GM12878 (cell line): ENCODE measurements around the gene DYDC2. TPM values are rescaled to one million over a fixed set of nuclear protein-coding genes. Genes with fewer than 3 reads are reported as not detected.

Experiments used
- ATAC-seq: fragments of 200-7000 bp; cut with Tn5 transposase; 3 replicates; pipeline ENCODE4 v1.9.1; 2020; ENCODE audit warnings: mild to moderate bottlenecking, moderate library complexity
- BruUV-seq: library from RNA; stranded (reverse); fragments of 400-500 nt; replicated peaks from 2 replicates; lab custom pipeline; 2021; lab: Mats Ljungman, UMichigan
- CTCF ChIA-PET: fragments of 300-600 bp; sonication (Branson Sonifier 250); formaldehyde crosslinking; extraction: SDS; loops from one replicate; lab custom pipeline; 2021; ENCODE audit warnings: inconsistent platforms; lab: Yijun Ruan, JAX
- POLR2A ChIA-PET: fragments of 350-600 bp; formaldehyde crosslinking; extraction: SDS; loops from one replicate; lab custom pipeline; 2021; ENCODE audit warnings: inconsistent platforms; lab: Charles Lee
- RAD21 ChIA-PET: fragments of 300-600 bp; sonication (Branson Sonifier 250); formaldehyde crosslinking; loops from one replicate; lab custom pipeline; 2023; ENCODE audit warnings: antibody characterized with exemption; ENCODE audit not compliant: unreplicated experiment; lab: Charles Lee
- SMC1A ChIA-PET: fragments of 300-600 bp; sonication (Branson Sonifier 250); formaldehyde crosslinking; loops from one replicate; lab custom pipeline; 2023; ENCODE audit not compliant: unreplicated experiment, uncharacterized antibody; lab: Charles Lee
- DNase-seq: peaks from one replicate; pipeline ENCODE4 v3.0.0-alpha.2; 2011; ENCODE audit warnings: low read depth, low spot score
- FAIRE-seq: peaks from 3 replicates; lab custom pipeline; 2011; peaks lifted over from hg19 to GRCh38; lab: Jason Lieb, UNC
- H2AFZ ChIP-seq: 2 replicates; pipeline ENCODE4 v1.6.0; 2011; ENCODE audit warnings: low read depth, low read length, control low read depth; ENCODE audit not compliant: control insufficient read depth
- H3K27ac ChIP-seq: 2 replicates; pipeline ENCODE4 v1.5.1; 2011; ENCODE audit warnings: control low read depth; ENCODE audit not compliant: control insufficient read depth, insufficient read depth
- H3K27me3 ChIP-seq, 2 experiments: replicated peaks in 1 of 2; 2 replicates each; pipeline versions ENCODE4 v1.6.0 to v1.6.1; 2011; ENCODE audit warnings: low read length in 1 of 2; ENCODE audit not compliant: control insufficient read depth in 2 of 2, insufficient read depth in 2 of 2
- H3K36me3 ChIP-seq, 2 experiments: 2 replicates each; pipeline ENCODE4 v1.5.1; 2011; ENCODE audit warnings: low read length in 1 of 2; ENCODE audit not compliant: control insufficient read depth in 2 of 2, insufficient read depth in 2 of 2
- H3K4me1 ChIP-seq: 2 replicates; pipeline ENCODE4 v1.6.1; 2011; ENCODE audit warnings: mild to moderate bottlenecking, low read length, moderate library complexity, mixed read lengths; ENCODE audit not compliant: control insufficient read depth, insufficient read depth
- H3K4me2 ChIP-seq: 2 replicates; pipeline ENCODE4 v1.6.0; 2011; ENCODE audit warnings: control low read depth; ENCODE audit not compliant: control insufficient read depth, insufficient read depth
- H3K4me3 ChIP-seq: fragments of 200-600 bp; sonication (generic); 2 replicates; pipeline ENCODE4 v1.5.1; 2016
- H3K79me2 ChIP-seq: 2 replicates; pipeline ENCODE4 v1.6.0; 2011; ENCODE audit warnings: low read length; ENCODE audit not compliant: control insufficient read depth, insufficient read depth
- H3K9ac ChIP-seq: 2 replicates; pipeline ENCODE4 v1.8.0; 2011; ENCODE audit warnings: low read length, control low read depth, mixed read lengths; ENCODE audit not compliant: control insufficient read depth, insufficient read depth
- H3K9me3 ChIP-seq: replicated peaks from 3 replicates; pipeline ENCODE4 v1.5.1; 2011; ENCODE audit warnings: mild to moderate bottlenecking, low read length; ENCODE audit not compliant: control insufficient read depth, insufficient read depth
- H4K20me1 ChIP-seq: 2 replicates; pipeline ENCODE4 v1.6.0; 2011; ENCODE audit not compliant: control insufficient read depth, insufficient read depth
- BCLAF1 ChIP-seq: fragments of 450-650 bp; IDR thresholded peaks from 2 replicates; pipeline ENCODE4 v1.6.1; 2017; ENCODE audit warnings: antibody characterized with exemption, mild to moderate bottlenecking, moderate library complexity
- E2F4 ChIP-seq: IDR thresholded peaks from 2 replicates; pipeline ENCODE4 v1.6.1; 2012; ENCODE audit warnings: low read depth, low read length, improper control_type of control experiment
- PAX8 ChIP-seq: fragments of 450-650 bp; IDR thresholded peaks from 2 replicates; pipeline ENCODE4 v1.6.1; 2017; ENCODE audit warnings: mild to moderate bottlenecking, moderate library complexity
- SKIL ChIP-seq: fragments of 450-650 bp; IDR thresholded peaks from 2 replicates; pipeline ENCODE4 v1.6.1; 2017; ENCODE audit warnings: mild to moderate bottlenecking, low read depth, inconsistent platforms; ENCODE audit not compliant: poor library complexity, severe bottlenecking
- ZNF592 ChIP-seq: fragments of 450-650 bp; IDR thresholded peaks from 2 replicates; pipeline ENCODE4 v1.6.1; 2017; ENCODE audit warnings: mild to moderate bottlenecking, moderate library complexity
- WGBS: methylation state at CpG from one replicate; pipeline ENCODE4 v1.1.6; 2016; ENCODE audit warnings: low lambda C conversion rate; ENCODE audit not compliant: insufficient replicate concordance, insufficient coverage; ENCODE audit errors: missing lambda C conversion rate; 5-methylcytosine and 5-hydroxymethylcytosine counted together
- in situ Hi-C: fragments of 300-500 bp; cut with MboI; formaldehyde crosslinking; loops from 9 replicates; pipeline ENCODE4 v1.14.3; 2018; ENCODE audit warnings: mixed read lengths
- intact Hi-C: fragments of 100-400 bp; cut with micrococcal nuclease; formaldehyde crosslinking; loops from one replicate; pipeline ENCODE4 v1.14.2; 2022; ENCODE audit not compliant: unreplicated experiment
- polyA plus RNA-seq, 11 experiments: library from polyadenylated mRNA; depleted of rRNA in 4 of 11; unstranded in 6 of 11; stranded (reverse) in 5 of 11; fragments of >200 nt; fragmentation: Nextera tagmentation in 4 of 11; fragmentation: Illumina TruSeq in 1 of 11; extraction: Ambion mirVana in 4 of 11; extraction: Trizol in 1 of 11; gene quantifications; 1 replicate in 1 of 11; 2 replicates in 10 of 11; pipeline versions ENCODE4 v1.2.1 to v1.2.3, GENCODE V29; 2011 to 2016; ENCODE audit warnings: inconsistent platforms in 2 of 11, missing spikeins in 2 of 11, low read depth in 1 of 11
- total RNA-seq, 4 experiments: library from RNA; depleted of rRNA in 3 of 4; stranded (reverse); fragments of >200 nt in 3 of 4; fragmentation: Illumina TruSeq in 1 of 4; extraction: Trizol in 1 of 4; gene quantifications; 2 replicates each; pipeline versions ENCODE4 v1.2.1 to v1.2.3, GENCODE V29; 2013 to 2021

Gene DYDC2
- total and polyA plus RNA-seq, 10 of the 15 experiments (the other 5 are each of a cell fraction or from before 2014, with no cell fraction given): 0.18 TPM; not detected in 9

GRCh38 chr10:80351220-80351619, 5.4 kb upstream of the DYDC2 start:
- H4K20me1 ChIP-seq: no peaks in the 10 kb centered on the region
- no peaks in the 10 kb centered on the region for H3K9me3 ChIP-seq
- no peak overlapping the region for H2AFZ ChIP-seq
- RAD21 ChIA-PET: no interaction called here
- no peak overlapping the region for H3K9ac ChIP-seq
- no peak for FAIRE-seq
- in situ Hi-C loops (no loop called here), intact Hi-C loops (no loop called here)
- H3K79me2 ChIP-seq: no peaks in the 10 kb centered on the region
- peaks cover 2 to 5% of the 10 kb centered on the region in 2 experiments for H3K27me3 ChIP-seq
- POLR2A ChIA-PET: no interaction called here
- no peak for ATAC-seq
- TF ChIP-seq PAX8 (no peak), BCLAF1 (no peak), E2F4 (no peak), SKIL (no peak), ZNF592 (no peak)
- no TSS peak for BruUV-seq
- WGBS: 57% methylated on average over 3 of the region's 3 CpGs
- no peaks in the 10 kb centered on the region for H3K4me1 ChIP-seq
- H3K36me3 ChIP-seq: no peaks in the 10 kb centered on the region
- DNase-seq: no peak
- SMC1A ChIA-PET: no interaction called here
- CTCF ChIA-PET: no interaction called here
- H3K27ac ChIP-seq: no peak overlapping the region
- no peak overlapping the region for H3K4me3 ChIP-seq
- H3K4me2 ChIP-seq: no peak overlapping the region
